KOPT-K1 (cell line): Measurements from ENCODE around the gene ICA1L.
"Not testable (repeated sequence)": the region's sequence is repeated elsewhere in the genome, so short reads cannot be mapped to it uniquely, and the experiment has no call there.

Experiments used
- H3K27ac ChIP-seq: fragments of 200-600 bp; sonication (generic); 2 replicates; pipeline ENCODE4 v1.5.1; 2016; ENCODE audit warnings: antibody characterized with exemption, mild to moderate bottlenecking, low read depth, low read length; ENCODE audit not compliant: poor library complexity, severe bottlenecking
- H3K36me3 ChIP-seq: fragments of 200-600 bp; sonication (generic); 2 replicates; pipeline ENCODE4 v1.5.1; 2017; ENCODE audit warnings: antibody characterized with exemption, mild to moderate bottlenecking, low read length, moderate library complexity; ENCODE audit not compliant: insufficient read depth
- H3K9me3 ChIP-seq: fragments of 200-600 bp; sonication (generic); 2 replicates; pipeline ENCODE4 v1.5.1; 2017; ENCODE audit warnings: antibody characterized with exemption, low read length, mild to moderate bottlenecking; ENCODE audit not compliant: insufficient read depth, poor library complexity, severe bottlenecking

Gene ICA1L

DNA sequence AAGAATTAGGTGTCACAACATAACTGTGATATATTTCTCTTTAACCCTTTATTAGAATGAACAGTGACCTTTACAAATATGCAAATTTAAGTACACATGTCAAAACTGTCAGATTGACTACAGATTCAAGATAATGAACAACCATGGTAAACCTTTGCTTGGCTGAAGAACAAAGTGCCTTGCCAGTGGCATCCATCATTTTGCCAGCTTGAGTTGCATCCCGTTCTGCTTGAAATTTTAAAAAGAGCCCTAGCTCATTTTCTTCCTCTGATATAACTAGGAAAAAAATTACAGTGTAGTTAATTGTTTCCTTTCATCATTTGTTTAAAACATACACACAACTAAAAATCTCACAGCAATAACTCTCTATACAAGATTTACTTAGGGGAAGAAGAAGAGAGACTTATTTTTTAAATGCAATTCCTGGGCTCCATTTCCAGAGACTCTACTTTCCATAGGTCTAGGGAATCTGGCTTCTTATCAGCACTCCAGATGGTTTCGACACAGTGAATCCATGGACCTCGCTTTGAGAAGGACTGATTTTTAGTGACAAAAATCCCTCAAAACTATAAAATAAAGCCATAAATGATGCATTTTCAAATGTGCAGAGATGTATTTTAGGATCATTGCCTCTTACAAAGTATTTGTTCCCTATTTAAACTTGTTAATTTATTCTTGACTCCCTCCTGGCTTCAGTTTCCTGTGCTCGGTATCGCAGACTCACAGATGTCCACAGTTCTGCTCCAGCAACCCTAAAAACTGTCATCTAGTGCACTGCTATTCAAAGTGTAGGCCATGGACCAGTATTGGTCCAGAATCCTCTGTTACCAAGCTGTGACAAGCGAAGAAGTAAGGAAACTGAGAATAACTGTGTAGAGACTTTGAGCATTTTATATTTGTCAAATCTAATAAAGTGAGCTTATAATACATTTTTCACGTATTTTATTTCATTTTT lies 50.1 kb downstream of the ICA1L start:
- H3K9me3 ChIP-seq = no peaks in the 10 kb centered on the region
- no peaks in the 10 kb centered on the region for H3K36me3 ChIP-seq
- no peak overlapping the region for H3K27ac ChIP-seq

DNA sequence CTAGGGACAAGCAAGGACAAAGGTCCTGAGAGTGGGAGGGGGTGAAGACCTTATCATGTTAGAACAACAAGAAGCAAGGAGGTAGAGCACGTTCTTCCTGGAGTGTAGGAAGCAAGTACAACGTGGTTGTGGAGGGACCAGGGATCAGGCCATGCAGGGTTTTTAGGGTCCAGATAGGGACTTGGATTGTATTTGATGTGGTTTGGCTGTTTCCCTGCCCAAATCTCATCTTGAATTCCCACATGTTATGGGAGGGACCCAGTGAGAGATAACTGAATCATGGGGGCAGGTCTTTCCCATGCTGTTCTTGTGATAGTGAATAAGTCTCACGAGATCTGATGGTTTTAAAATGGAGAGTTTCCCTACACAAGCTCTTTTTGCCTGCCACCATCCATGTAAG lies 53.2 kb downstream of the ICA1L start:
- no peaks in the 10 kb centered on the region for H3K36me3 ChIP-seq
- no peak overlapping the region for H3K27ac ChIP-seq
- H3K9me3 ChIP-seq = no peaks in the 10 kb centered on the region

DNA sequence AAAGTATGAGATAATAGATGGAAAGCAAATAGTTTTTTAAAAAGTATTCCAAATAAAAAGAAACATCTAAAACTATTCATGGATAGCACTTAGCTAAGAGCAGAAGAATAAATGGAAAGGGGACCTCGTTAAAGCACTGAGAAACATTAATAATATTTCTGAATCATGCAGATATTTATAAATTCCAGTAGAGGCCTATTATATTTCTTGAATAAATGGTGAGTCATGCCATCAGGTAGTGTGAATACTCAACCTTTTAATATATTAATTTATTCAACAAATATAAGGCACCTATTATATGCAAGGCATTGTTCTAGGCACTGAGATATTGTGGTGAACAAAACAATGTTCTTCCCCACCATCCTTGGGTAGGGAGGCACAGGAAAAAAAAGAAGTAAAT lies 53.8 kb downstream of the ICA1L start:
- no peak overlapping the region for H3K27ac ChIP-seq
- H3K36me3 ChIP-seq = no peaks in the 10 kb centered on the region
- no peaks in the 10 kb centered on the region for H3K9me3 ChIP-seq

DNA sequence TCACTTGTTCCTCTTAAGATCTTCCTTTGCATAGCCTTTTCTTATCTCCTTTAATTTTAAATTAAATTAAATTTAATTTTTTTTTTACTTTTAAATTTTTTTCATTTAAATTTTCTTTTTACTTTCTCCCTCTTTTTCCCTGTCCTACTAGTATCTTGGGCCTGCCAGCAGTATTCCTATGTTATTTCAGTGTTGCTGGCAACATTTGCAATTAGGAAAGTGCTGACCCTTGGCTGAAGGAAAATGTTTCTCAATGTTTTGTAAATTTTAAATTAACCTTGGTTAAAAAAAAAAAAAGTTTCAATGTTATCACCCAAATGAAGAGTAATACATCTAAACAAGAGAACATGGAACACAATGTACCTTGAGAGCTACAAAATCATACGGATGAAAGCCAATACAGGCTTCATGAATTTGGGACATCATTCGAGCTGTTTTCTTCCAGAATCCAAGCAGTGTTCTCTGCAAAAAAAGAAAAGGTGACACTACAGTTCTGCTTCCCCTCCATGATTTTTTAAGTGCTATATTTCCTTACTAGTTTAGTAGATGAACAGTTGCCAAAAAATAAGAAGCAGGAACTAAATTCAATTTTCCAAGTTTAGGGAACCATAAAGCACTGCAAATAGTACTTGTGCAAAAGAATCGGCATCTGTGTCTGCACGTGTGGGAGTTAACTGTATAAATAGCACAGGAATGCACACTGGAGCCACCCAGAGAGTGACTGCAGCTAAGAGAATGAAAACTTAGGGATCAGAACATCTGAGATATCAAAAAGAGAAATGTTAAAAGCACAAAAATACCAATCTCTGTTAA lies 55.8 kb downstream of the ICA1L start:
- H3K9me3 ChIP-seq = peaks cover under 1% of the 10 kb centered on the region
- no peaks in the 10 kb centered on the region for H3K36me3 ChIP-seq
- no peak overlapping the region for H3K27ac ChIP-seq

DNA sequence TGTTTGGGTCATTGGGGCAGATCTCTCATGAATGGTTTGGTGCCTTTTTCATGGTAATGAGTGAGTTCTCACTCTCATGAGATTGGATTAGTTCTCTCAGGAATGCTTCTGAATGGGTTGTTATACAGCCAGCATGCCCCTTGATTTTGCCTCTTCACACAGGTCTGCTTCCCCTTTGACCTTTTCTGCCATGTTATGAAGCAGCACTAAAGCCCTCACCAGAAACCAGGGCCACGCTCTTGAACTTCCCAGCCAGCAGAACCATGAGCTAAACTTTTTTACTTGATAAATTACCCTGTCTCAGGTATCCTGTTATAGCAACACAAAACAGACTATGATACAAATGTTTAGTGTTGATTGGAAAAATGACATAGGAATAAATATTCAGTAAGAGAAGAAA lies 57.3 kb downstream of the ICA1L start:
- Histone ChIP-seq H3K27ac (no peak overlapping the region), H3K36me3 (no peaks in the 10 kb centered on the region), H3K9me3 (peaks cover 4% of the 10 kb centered on the region)

DNA sequence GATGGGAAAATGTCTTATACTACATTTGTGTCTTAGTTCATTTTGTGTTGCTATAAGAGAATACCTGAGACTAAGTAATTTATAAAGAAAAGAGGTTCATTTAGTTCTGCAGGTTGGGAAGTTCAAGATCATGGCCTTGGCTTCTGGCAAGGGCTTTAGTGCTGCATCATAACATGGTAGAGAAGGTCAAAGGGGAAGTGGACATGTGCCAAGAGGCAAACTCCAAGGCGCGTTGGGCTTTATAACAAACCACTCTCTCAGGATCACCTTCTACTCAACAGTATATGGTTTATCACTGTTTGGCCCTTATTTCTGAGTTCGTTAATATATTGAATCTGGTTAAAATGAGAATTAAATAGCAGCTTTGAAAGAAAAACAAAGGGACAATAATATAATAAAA lies 58.2 kb downstream of the ICA1L start:
- H3K9me3 ChIP-seq = peaks cover 4% of the 10 kb centered on the region
- H3K27ac ChIP-seq = no peak overlapping the region
- no peaks in the 10 kb centered on the region for H3K36me3 ChIP-seq

DNA sequence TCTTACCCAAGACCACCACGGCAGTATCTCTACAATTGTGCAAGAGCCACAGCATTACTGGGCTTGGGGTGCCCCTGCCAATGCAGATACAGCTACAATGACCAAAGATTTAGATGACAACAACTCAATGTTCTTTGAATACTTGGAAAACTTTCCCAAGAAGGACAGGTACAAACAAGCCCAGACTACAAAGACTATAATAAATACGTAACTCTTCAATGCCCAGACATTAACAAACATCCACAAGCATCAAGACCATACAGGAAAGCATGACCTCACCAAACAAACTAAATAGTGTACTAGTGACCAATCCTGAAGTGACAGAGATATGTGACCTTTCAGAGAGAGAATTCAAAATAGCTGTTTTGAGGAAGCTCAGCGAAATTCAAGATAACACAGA lies 62.8 kb downstream of the ICA1L start:
- Histone ChIP-seq H3K36me3 (no peaks in the 10 kb centered on the region), H3K27ac (no peak overlapping the region), H3K9me3 (peaks cover 4% of the 10 kb centered on the region)

DNA sequence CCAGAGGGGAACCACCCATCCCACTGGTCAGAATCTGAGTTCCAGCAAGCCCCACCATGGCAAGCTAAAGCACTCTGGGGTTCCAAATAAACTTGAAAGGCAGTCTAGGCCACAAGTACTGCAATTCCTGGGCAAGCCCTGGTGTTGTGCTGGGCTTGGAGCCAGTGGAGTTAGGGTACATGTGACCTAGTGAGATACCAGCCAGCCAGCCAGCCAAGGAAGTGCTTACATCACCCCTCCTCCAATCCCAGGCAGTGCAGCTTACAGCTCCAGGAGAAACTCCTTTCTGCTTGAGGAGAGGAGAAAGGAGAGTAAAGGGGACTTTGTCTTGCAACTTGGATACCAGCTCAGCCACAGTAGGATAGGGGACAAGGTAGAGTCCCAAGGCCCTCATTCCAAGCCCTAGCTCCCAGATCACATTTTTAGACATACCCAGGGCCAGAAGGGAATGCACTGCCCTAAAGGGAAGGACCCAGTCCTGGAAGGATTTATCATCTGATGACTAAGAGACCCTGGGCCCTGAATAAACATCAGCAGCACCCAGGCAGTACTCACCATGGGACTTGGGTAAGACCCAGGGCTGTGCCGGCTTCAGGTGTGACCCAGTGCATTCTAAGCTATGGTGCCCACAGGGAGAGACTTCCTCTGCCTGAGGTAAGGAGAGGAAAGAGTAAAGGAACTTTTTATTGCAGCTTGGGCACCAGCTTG lies 64.0 kb downstream of the ICA1L start:
- H3K9me3 ChIP-seq = not testable (repeated sequence)

DNA sequence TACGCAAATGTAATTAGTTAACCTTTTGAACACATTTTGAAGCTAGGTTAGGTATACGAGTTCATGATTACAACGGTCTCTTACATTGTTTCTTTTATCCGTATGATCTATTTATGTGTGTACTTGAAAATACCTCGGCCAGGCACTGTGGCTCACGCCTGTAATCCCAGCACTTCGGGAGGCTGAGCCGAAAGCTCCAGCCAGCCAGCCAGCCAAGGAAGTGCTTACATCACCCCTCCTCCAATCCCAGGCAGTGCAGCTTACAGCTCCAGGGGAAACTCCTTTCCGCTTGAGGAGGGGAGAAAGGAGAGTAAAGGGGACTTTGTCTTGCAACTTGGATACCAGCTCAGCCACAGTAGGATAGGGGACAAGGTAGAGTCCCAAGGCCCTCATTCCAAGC lies 65.7 kb downstream of the ICA1L start:
- not testable (repeated sequence) for H3K36me3 ChIP-seq, H3K27ac ChIP-seq, H3K9me3 ChIP-seq

More for the DNA sequence above, 64.0 kb downstream of the ICA1L start:
- H3K36me3 ChIP-seq, H3K27ac ChIP-seq: not testable (repeated sequence)

DNA sequence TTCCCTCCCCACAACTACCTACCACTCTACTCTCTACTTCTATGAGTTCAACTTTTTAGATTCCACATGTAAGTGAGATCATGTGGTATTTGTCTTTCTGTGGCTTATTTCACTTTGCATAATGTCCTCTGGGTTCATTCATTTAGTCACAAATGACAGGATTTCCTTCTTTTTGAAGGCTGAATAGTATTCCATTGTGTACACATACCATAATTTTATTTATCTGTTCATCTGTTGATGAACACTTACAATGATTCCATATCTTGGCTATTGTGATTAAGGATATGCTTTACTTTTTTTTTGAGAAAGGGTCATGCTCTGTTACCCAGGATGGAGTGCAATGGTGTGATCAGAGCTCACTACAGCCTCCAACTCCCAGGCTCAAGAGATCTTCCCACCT lies 73.6 kb downstream of the ICA1L start:
- Histone ChIP-seq H3K27ac (no peak overlapping the region), H3K36me3 (no peaks in the 10 kb centered on the region), H3K9me3 (no peaks in the 10 kb centered on the region)

DNA sequence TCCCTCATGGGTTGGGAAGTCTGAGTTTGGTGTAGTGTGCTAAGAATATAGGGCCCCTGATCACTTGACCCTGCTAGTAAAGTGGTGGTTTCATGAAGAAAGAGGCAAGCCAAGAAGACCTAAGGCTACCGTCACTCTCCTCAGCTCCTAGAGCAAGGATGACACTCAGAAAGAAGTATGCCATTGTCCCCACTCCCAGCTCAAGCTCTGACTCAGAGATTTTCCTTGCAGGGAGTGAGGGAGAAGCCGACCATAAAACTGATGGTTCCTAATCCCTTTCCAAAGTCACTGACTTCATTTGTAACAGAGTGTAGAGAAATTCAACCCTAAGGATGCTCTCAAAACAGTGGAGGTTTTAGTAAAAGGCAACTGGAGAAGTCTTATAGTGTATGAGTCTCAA lies 80.9 kb downstream of the ICA1L start:
- peaks cover 11% of the 10 kb centered on the region; the same call in 1 of the 2 replicates for H3K36me3 ChIP-seq
- no peaks in the 10 kb centered on the region for H3K9me3 ChIP-seq
- no peak overlapping the region for H3K27ac ChIP-seq

DNA sequence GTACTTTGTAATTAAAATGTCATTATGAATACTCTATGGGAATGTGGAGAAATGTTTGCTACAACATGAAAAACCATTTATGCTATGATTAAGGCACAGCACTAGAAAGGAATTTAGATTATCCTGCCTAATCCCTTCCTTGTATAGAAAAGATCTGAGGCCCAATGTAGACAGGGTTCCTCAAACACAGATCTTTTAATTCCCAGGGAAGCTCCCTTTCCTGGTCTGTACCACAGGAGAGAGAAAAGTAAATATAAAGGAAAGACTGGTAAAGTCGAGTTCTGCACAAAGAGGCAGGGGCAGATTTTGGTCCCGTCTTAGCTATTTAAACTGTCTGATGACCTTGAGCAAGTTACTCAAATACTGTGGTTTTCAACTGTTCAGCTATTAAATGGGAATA lies 84.7 kb downstream of the ICA1L start:
- peaks cover 36% of the 10 kb centered on the region; the same call in 1 of the 2 replicates for H3K36me3 ChIP-seq
- H3K27ac ChIP-seq = no peak overlapping the region
- H3K9me3 ChIP-seq = no peaks in the 10 kb centered on the region

DNA sequence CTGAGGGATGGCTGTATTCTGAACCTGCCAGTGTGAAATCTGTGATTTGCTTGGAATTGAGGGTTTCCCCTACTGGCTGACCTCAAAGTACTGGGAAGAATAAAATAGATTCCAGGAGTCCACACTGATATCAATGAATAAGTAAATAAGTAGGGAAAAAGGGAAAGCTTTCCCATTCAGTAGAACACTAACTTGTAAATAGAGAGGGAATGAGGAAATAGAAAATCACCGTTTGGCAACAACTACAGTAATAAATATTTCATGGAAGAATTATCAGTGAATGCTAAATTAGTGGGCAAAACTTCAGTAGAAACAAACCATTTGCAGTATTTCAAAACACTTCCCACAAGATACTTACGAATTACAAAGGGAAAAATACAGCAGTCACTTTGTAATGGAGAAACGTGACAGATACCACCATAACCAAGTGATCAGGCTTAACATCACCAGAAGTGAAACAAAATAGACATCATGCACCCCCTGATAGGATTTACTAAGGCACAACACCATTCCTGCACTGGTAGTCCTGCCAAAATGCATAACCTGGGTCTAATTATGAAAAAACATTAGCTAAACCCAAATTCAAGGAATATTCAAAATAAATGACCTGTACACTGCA lies 88.5 kb downstream of the ICA1L start:
- H3K27ac ChIP-seq = no peak overlapping the region
- H3K36me3 ChIP-seq = peaks cover 68% of the 10 kb centered on the region; the same call in 1 of the 2 replicates
- H3K9me3 ChIP-seq = no peaks in the 10 kb centered on the region

DNA sequence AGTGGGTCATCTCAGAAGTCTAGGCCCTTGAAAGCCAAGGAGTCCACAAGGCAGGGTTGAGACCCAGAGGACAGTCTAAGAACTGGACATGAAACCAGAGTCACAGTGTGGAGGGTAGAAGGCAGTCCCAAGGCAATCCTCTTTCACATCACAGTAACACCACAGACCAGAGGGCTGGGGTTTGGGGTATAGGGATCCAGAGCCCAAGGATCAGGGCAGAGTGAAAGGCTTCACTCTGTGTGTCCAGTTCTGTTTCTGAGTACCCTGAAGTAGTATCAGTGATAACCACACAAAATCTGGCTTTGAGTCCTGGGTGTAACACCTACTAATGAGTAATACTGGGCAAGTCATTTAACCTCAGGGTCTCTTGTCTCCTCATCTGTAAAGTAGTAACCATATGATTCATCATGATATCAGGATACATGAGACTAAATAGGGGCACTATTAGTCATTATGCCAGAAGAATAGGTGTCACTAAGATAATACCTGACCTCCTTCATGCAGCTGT lies 91.0 kb downstream of the ICA1L start:
- Histone ChIP-seq H3K36me3 (peaks cover 62% of the 10 kb centered on the region; the same call in 1 of the 2 replicates), H3K27ac (no peak overlapping the region), H3K9me3 (no peaks in the 10 kb centered on the region)
